T-cell (primary cell): ENCODE data around the gene RANBP6. TPM values are rescaled to one million over a fixed set of nuclear protein-coding genes. Genes with fewer than 3 reads are reported as not detected.
A peak's percentile ranks its signal among the peaks of the same experiment; 100 is the strongest.

ENCODE experiments used
- ATAC-seq, 4 experiments: fragments of 200-7000 bp in 3 of 4; fragments of 150-1000 bp in 1 of 4; cut with Tn5 transposase; replicated peaks in 1 of 4; 1 replicate in 3 of 4; 2 replicates in 1 of 4; pipeline ENCODE4 v1.10.0; 2021; ENCODE audit warnings: moderate library complexity in 3 of 4, mild to moderate bottlenecking in 2 of 4, moderate number of reproducible peaks in 1 of 4
- CTCF ChIA-PET, 2 donors: fragments of 300-600 bp; sonication (Branson Sonifier 250); formaldehyde crosslinking; loops; one replicate each; lab custom pipeline; 2022; ENCODE audit warnings: antibody characterized with exemption in 2 of 2; lab: Charles Lee
- POLR2A ChIA-PET, 2 donors: fragments of 300-600 bp; sonication (Branson Sonifier 250); formaldehyde crosslinking; loops; one replicate each; lab custom pipeline; 2022; ENCODE audit warnings: antibody characterized with exemption in 2 of 2; lab: Charles Lee
- DNase-seq, 35 experiments: peaks; one replicate each; pipeline versions ENCODE4 v3.0.0 to v3.0.0-alpha.2; 2013 to 2023
- H3K27ac ChIP-seq: one replicate; pipeline ENCODE4 v1.5.1; 2013; ENCODE audit warnings: low read length
- H3K27me3 ChIP-seq, 2 experiments: replicated peaks in 1 of 2; 1 replicate in 1 of 2; 2 replicates in 1 of 2; pipeline versions ENCODE4 v1.6.1 to v1.7.0; 2013; ENCODE audit warnings: low read length in 1 of 2, mixed read lengths in 1 of 2; ENCODE audit not compliant: control insufficient read depth in 2 of 2, insufficient read depth in 2 of 2; ENCODE audit errors: extremely low read depth in 1 of 2
- H3K36me3 ChIP-seq, 2 donors: 1 replicate in 1 of 2; 2 replicates in 1 of 2; pipeline versions ENCODE4 v1.6.1 to v1.7.0; 2013; ENCODE audit warnings: low read length in 1 of 2; ENCODE audit not compliant: control insufficient read depth in 2 of 2, insufficient read depth in 1 of 2; ENCODE audit errors: extremely low read depth in 1 of 2
- H3K4me1 ChIP-seq, 2 experiments: 1 replicate in 1 of 2; 2 replicates in 1 of 2; pipeline versions ENCODE4 v1.6.1 to v1.7.0; 2013; ENCODE audit warnings: low read length in 2 of 2, mixed read lengths in 1 of 2; ENCODE audit not compliant: insufficient read depth in 2 of 2, control insufficient read depth in 1 of 2; ENCODE audit errors: extremely low read depth in 1 of 2
- H3K4me3 ChIP-seq, 2 donors: 1 replicate in 1 of 2; 2 replicates in 1 of 2; pipeline versions ENCODE4 v1.5.1 to v1.7.0; 2013; ENCODE audit warnings: mild to moderate bottlenecking in 2 of 2, low read length in 1 of 2, moderate library complexity in 1 of 2; ENCODE audit not compliant: control insufficient read depth in 1 of 2; ENCODE audit errors: extremely low read depth in 1 of 2
- H3K9me3 ChIP-seq: 2 replicates; pipeline ENCODE4 v1.7.0; 2013
- H3K27ac Mint-ChIP-seq, 2 donors: one replicate each; pipeline ENCODE4 v1.8.0; 2020 to 2021; ENCODE audit warnings: mild to moderate bottlenecking in 2 of 2, mixed read lengths in 2 of 2
- H3K27me3 Mint-ChIP-seq, 2 donors: one replicate each; pipeline ENCODE4 v1.8.0; 2021 to 2022; ENCODE audit warnings: mixed read lengths in 2 of 2
- H3K36me3 Mint-ChIP-seq: one replicate; pipeline ENCODE4 v1.8.0; 2021; ENCODE audit warnings: mixed read lengths
- H3K4me1 Mint-ChIP-seq, 3 donors: one replicate each; pipeline ENCODE4 v1.8.0; 2020 to 2022; ENCODE audit warnings: mixed read lengths in 3 of 3, mild to moderate bottlenecking in 1 of 3
- H3K4me3 Mint-ChIP-seq, 3 donors: one replicate each; pipeline ENCODE4 v1.8.0; 2020 to 2022; ENCODE audit warnings: mild to moderate bottlenecking in 3 of 3, mixed read lengths in 3 of 3, moderate library complexity in 3 of 3
- H3K9me3 Mint-ChIP-seq, 3 donors: one replicate each; pipeline ENCODE4 v1.8.0; 2020 to 2022; ENCODE audit warnings: mixed read lengths in 3 of 3
- WGBS: methylation state at CpG from one replicate; pipeline ENCODE4 v1.1.5; 2013; ENCODE audit warnings: missing lambda C conversion rate; ENCODE audit not compliant: insufficient coverage; 5-methylcytosine and 5-hydroxymethylcytosine counted together
- total RNA-seq, 35 experiments: library from RNA in 6 of 35; stranded (reverse) in 6 of 35; fragments of 120-200 nt in 1 of 35; gene quantifications; one replicate each; pipeline versions ENCODE4 v1.2.1 to v1.2.4 and lab custom pipeline; 2013 to 2026

RANBP6 gene
- total RNA-seq, 5 donors from 2014 or later (not counting 1 experiment from before 2014, with no cell fraction given): 26.2 to 34.6 (median 29.3) TPM

GRCh38 chr9:6052293-6052919 lies 37.0 kb upstream of the RANBP6 start:
- ATAC-seq: no peak

GRCh38 chr9:6051511-6051950 lies 36.1 kb upstream of the RANBP6 start:
- Mint-ChIP-seq H3K27ac (no peak overlapping the region), H3K4me1 (peaks cover 6 to 16% (median 6%) of the 10 kb centered on the region in 3 donors), H3K27me3 (peaks cover 6 to 10% of the 10 kb centered on the region in 2 donors), H3K4me3 (no peak overlapping the region), H3K9me3 (no peaks in the 10 kb centered on the region), H3K36me3 (no peaks in the 10 kb centered on the region)
- DNase-seq (no peak), ATAC-seq (no peak)
- Histone ChIP-seq H3K4me3 (no peak overlapping the region), H3K4me1 (peaks cover 0 to 4% of the 10 kb centered on the region in 2 experiments), H3K27me3 (peaks cover 0 to 6% of the 10 kb centered on the region in 2 experiments), H3K36me3 (no peaks in the 10 kb centered on the region), H3K9me3 (no peaks in the 10 kb centered on the region), H3K27ac (no peak overlapping the region)
- ChIA-PET POLR2A (no interaction called here), CTCF (interaction anchor here (0.6 to 1.5 kb wide), 3 partner anchors 56 to 1336 kb away, joined by 3 to 5 read pairs (median 3); no protein-coding TSS in a partner anchor)
- 40% methylated on average over 1 of the region's 2 CpGs for WGBS

More at GRCh38 chr9:6052293-6052919, 37.0 kb upstream of the RANBP6 start:
- no CpG with 5 or more reads among the region's 2 CpGs for WGBS
- Histone ChIP-seq H3K36me3 (no peaks in the 10 kb centered on the region), H3K4me3 (no peak overlapping the region), H3K27ac (no peak overlapping the region), H3K4me1 (peaks cover 0 to 4% of the 10 kb centered on the region in 2 experiments), H3K27me3 (peaks cover 0 to 6% of the 10 kb centered on the region in 2 experiments), H3K9me3 (no peaks in the 10 kb centered on the region)
- Mint-ChIP-seq H3K36me3 (no peaks in the 10 kb centered on the region), H3K4me1 (peaks cover 6 to 16% (median 6%) of the 10 kb centered on the region in 3 donors), H3K4me3 (no peak overlapping the region), H3K27me3 (peaks cover 0 to 5% of the 10 kb centered on the region in 2 donors), H3K27ac (no peak overlapping the region), H3K9me3 (no peaks in the 10 kb centered on the region)
- ChIA-PET CTCF (interaction anchor here (0.7 to 1.6 kb wide), 6 partner anchors 14 to 257 kb away, joined by 3 to 5 read pairs (median 4); no protein-coding TSS in a partner anchor), POLR2A (no interaction called here)
- DNase-seq: no peak

GRCh38 chr9:6049798-6050197 lies 34.4 kb upstream of the RANBP6 start:
- Histone ChIP-seq H3K27me3 (peaks cover 0 to 14% of the 10 kb centered on the region in 2 experiments), H3K9me3 (no peaks in the 10 kb centered on the region), H3K36me3 (no peaks in the 10 kb centered on the region), H3K4me3 (no peak overlapping the region), H3K4me1 (peaks cover 0 to 4% of the 10 kb centered on the region in 2 experiments), H3K27ac (no peak overlapping the region)
- no CpG with 5 or more reads among the region's 1 CpG for WGBS
- peaks cover 4 to 12% (median 6%) of the 10 kb centered on the region in 3 donors for H3K4me1 Mint-ChIP-seq
- H3K27ac Mint-ChIP-seq: peak overlapping the region in 1 of 2 donors; percentile 42
- DNase-seq (peak in 7 of 35 experiments; percentile 6 to 41 (median 16)), ATAC-seq (peak; percentile 48 to 78 (median 56))
- POLR2A ChIA-PET: no interaction called here
- no peaks in the 10 kb centered on the region for H3K9me3 Mint-ChIP-seq
- H3K36me3 Mint-ChIP-seq: no peaks in the 10 kb centered on the region
- H3K27me3 Mint-ChIP-seq: peaks cover 14 to 17% of the 10 kb centered on the region in 2 donors
- H3K4me3 Mint-ChIP-seq: no peak overlapping the region
- CTCF ChIA-PET: interaction anchor here in 1 of 2 donors (0.5 kb wide), 1 partner anchor 869 kb away, joined by 3 read pairs; no protein-coding TSS in a partner anchor

- DNase-seq: no peak
- no peak for ATAC-seq
- Mint-ChIP-seq H3K27me3 (peaks cover 10 to 20% of the 10 kb centered on the region in 2 donors), H3K36me3 (no peaks in the 10 kb centered on the region), H3K4me1 (peaks cover 4 to 8% (median 6%) of the 10 kb centered on the region in 3 donors), H3K27ac (no peak overlapping the region), H3K4me3 (no peak overlapping the region), H3K9me3 (no peaks in the 10 kb centered on the region)
- Histone ChIP-seq H3K4me3 (no peak overlapping the region), H3K36me3 (no peaks in the 10 kb centered on the region), H3K27ac (no peak overlapping the region), H3K9me3 (no peaks in the 10 kb centered on the region), H3K4me1 (peaks cover 0 to 4% of the 10 kb centered on the region in 2 experiments), H3K27me3 (peaks cover 0 to 14% of the 10 kb centered on the region in 2 experiments)
- no CpG with 5 or more reads among the region's 1 CpG for WGBS
- ChIA-PET CTCF (no interaction called here), POLR2A (interaction anchor here in 1 of 2 donors (0.6 kb wide), 1 partner anchor 22 kb away, joined by 3 read pairs; no protein-coding TSS in a partner anchor)
Observed at GRCh38 chr9:6048039-6048438, 32.6 kb upstream of the RANBP6 start.

- peaks cover 0 to 14% of the 10 kb centered on the region in 2 experiments for H3K27me3 ChIP-seq
- DNase-seq (no peak), ATAC-seq (no peak)
- no peaks in the 10 kb centered on the region for H3K9me3 ChIP-seq
- ChIA-PET POLR2A (interaction anchor here in 1 of 2 donors (0.6 kb wide), 1 partner anchor 709 kb away, joined by 3 read pairs; no protein-coding TSS in a partner anchor), CTCF (no interaction called here)
- WGBS: 90% methylated on average over 2 of the region's 4 CpGs
- peaks cover 10 to 20% of the 10 kb centered on the region in 2 donors for H3K27me3 Mint-ChIP-seq
- no peak overlapping the region for H3K4me3 Mint-ChIP-seq
- H3K4me3 ChIP-seq: no peak overlapping the region
- no peak overlapping the region for H3K27ac Mint-ChIP-seq
- no peaks in the 10 kb centered on the region for H3K36me3 ChIP-seq
- peaks cover 4 to 8% (median 6%) of the 10 kb centered on the region in 3 donors for H3K4me1 Mint-ChIP-seq
- H3K9me3 Mint-ChIP-seq: no peaks in the 10 kb centered on the region
- H3K4me1 ChIP-seq: peaks cover 0 to 4% of the 10 kb centered on the region in 2 experiments
- no peak overlapping the region for H3K27ac ChIP-seq
- no peaks in the 10 kb centered on the region for H3K36me3 Mint-ChIP-seq
Observed at GRCh38 chr9:6047020-6047419, 31.6 kb upstream of the RANBP6 start.

DNA sequence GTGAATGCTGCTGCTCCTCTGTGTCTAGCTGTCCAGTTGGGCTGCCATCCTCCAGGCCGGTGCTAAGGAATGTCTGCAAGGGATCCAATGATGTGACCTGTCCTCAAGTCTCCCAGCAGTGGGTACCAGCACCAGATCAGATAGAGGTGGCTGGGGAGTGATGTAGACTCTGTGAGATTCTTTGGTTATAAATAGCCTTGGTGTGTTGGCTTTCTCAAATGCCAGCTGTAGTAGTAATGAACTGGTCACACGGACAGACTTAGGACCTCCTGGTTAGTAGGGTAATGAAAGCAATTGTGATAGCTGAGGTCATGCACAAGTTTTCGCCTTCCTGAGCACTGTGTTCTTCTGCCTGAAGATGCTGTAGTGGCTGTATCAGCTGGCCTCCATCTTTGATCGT lies 29.9 kb upstream of the RANBP6 start:
- ChIA-PET CTCF (interaction anchor here in 1 of 2 donors (0.8 kb wide), 1 partner anchor 19 kb away, joined by 3 read pairs; no protein-coding TSS in a partner anchor), POLR2A (no interaction called here)
- no peak overlapping the region for H3K4me3 Mint-ChIP-seq
- DNase-seq (no peak), ATAC-seq (no peak)
- Histone ChIP-seq H3K36me3 (no peaks in the 10 kb centered on the region), H3K4me1 (peaks cover 0 to 4% of the 10 kb centered on the region in 2 experiments), H3K27ac (no peak overlapping the region), H3K4me3 (no peak overlapping the region), H3K27me3 (peaks cover 0 to 17% of the 10 kb centered on the region in 2 experiments), H3K9me3 (no peaks in the 10 kb centered on the region)
- peaks cover 4 to 8% (median 6%) of the 10 kb centered on the region in 3 donors for H3K4me1 Mint-ChIP-seq
- H3K36me3 Mint-ChIP-seq: no peaks in the 10 kb centered on the region
- no peak overlapping the region for H3K27ac Mint-ChIP-seq
- no peaks in the 10 kb centered on the region for H3K9me3 Mint-ChIP-seq
- H3K27me3 Mint-ChIP-seq: peaks cover 15 to 25% of the 10 kb centered on the region in 2 donors
- 94% methylated on average over 4 of the region's 4 CpGs for WGBS
